HUES48 (cell line): Measurements from ENCODE around the gene UBE2D4.
"Not testable (repeated sequence)": the region's sequence is repeated elsewhere in the genome, so short reads cannot be mapped to it uniquely, and the experiment has no call there.

Source experiments
- H3K27ac ChIP-seq: one replicate; pipeline ENCODE4 v1.7.0; 2013; ENCODE audit warnings: low read depth, low read length, inconsistent platforms
- H3K27me3 ChIP-seq: 2 replicates; pipeline ENCODE4 v1.6.1; 2013; ENCODE audit warnings: mild to moderate bottlenecking, low read length; ENCODE audit not compliant: control insufficient read depth, insufficient read depth
- H3K36me3 ChIP-seq: 2 replicates; pipeline ENCODE4 v1.6.1; 2013; ENCODE audit warnings: low read length; ENCODE audit not compliant: control insufficient read depth, insufficient read depth
- H3K4me1 ChIP-seq: 2 replicates; pipeline ENCODE4 v1.6.1; 2013; ENCODE audit warnings: mild to moderate bottlenecking, low read length; ENCODE audit not compliant: control insufficient read depth, insufficient read depth
- H3K4me3 ChIP-seq: 2 replicates; pipeline ENCODE4 v1.5.1; 2013; ENCODE audit warnings: mild to moderate bottlenecking, low read depth, low read length
- H3K9ac ChIP-seq: 2 replicates; pipeline ENCODE4 v1.6.1; 2013; ENCODE audit warnings: mild to moderate bottlenecking, low read depth, low read length, moderate library complexity
- H3K9me3 ChIP-seq: 2 replicates; pipeline ENCODE4 v1.6.1; 2013; ENCODE audit warnings: low read length; ENCODE audit not compliant: control insufficient read depth, insufficient read depth

Gene UBE2D4

GRCh38 chr7:43943417-43944187 lies 17.4 kb downstream of the UBE2D4 start:
- Histone ChIP-seq H3K27ac (no peak overlapping the region), H3K4me1 (no peaks in the 10 kb centered on the region), H3K4me3 (no peak overlapping the region), H3K27me3 (no peaks in the 10 kb centered on the region), H3K9ac (no peak overlapping the region), H3K36me3 (no peaks in the 10 kb centered on the region), H3K9me3 (no peaks in the 10 kb centered on the region)

- Histone ChIP-seq H3K27me3 (no peaks in the 10 kb centered on the region), H3K9me3 (no peaks in the 10 kb centered on the region), H3K27ac (no peak overlapping the region), H3K36me3 (no peaks in the 10 kb centered on the region), H3K9ac (no peak overlapping the region), H3K4me1 (no peaks in the 10 kb centered on the region), H3K4me3 (no peak overlapping the region)
Observed at GRCh38 chr7:43944286-43944685, 18.1 kb downstream of the UBE2D4 start.

GRCh38 chr7:43952028-43952427 lies 25.8 kb downstream of the UBE2D4 start:
- Histone ChIP-seq H3K9ac (no peak overlapping the region), H3K9me3 (no peaks in the 10 kb centered on the region), H3K27me3 (no peaks in the 10 kb centered on the region), H3K36me3 (no peaks in the 10 kb centered on the region), H3K4me3 (no peak overlapping the region), H3K4me1 (no peaks in the 10 kb centered on the region), H3K27ac (no peak overlapping the region)

- H3K27me3 ChIP-seq: no peaks in the 10 kb centered on the region
- no peaks in the 10 kb centered on the region for H3K36me3 ChIP-seq
- H3K9ac ChIP-seq: no peak overlapping the region
- H3K27ac ChIP-seq: no peak overlapping the region
- no peak overlapping the region for H3K4me3 ChIP-seq
- no peaks in the 10 kb centered on the region for H3K9me3 ChIP-seq
- H3K4me1 ChIP-seq: no peaks in the 10 kb centered on the region
Observed at GRCh38 chr7:43953071-43953470, 26.8 kb downstream of the UBE2D4 start.

- Histone ChIP-seq H3K36me3 (no peaks in the 10 kb centered on the region), H3K27ac (no peak overlapping the region), H3K4me1 (no peaks in the 10 kb centered on the region), H3K4me3 (no peak overlapping the region), H3K9ac (no peak overlapping the region), H3K9me3 (no peaks in the 10 kb centered on the region), H3K27me3 (no peaks in the 10 kb centered on the region)
Observed at GRCh38 chr7:43954524-43955228, 28.4 kb downstream of the UBE2D4 start.

- Histone ChIP-seq H3K4me3 (no peak overlapping the region), H3K9ac (no peak overlapping the region), H3K27me3 (no peaks in the 10 kb centered on the region), H3K9me3 (no peaks in the 10 kb centered on the region), H3K4me1 (no peaks in the 10 kb centered on the region), H3K36me3 (no peaks in the 10 kb centered on the region), H3K27ac (no peak overlapping the region)
Observed at GRCh38 chr7:43956027-43956426, 29.8 kb downstream of the UBE2D4 start.

- Histone ChIP-seq H3K36me3 (no peaks in the 10 kb centered on the region), H3K9ac (no peak overlapping the region), H3K4me3 (no peak overlapping the region), H3K27ac (no peak overlapping the region), H3K9me3 (no peaks in the 10 kb centered on the region), H3K27me3 (no peaks in the 10 kb centered on the region), H3K4me1 (no peaks in the 10 kb centered on the region)
Observed at GRCh38 chr7:43960933-43961332, 34.7 kb downstream of the UBE2D4 start.

GRCh38 chr7:43966392-43966791 lies 40.2 kb downstream of the UBE2D4 start:
- H3K9me3 ChIP-seq, H3K9ac ChIP-seq, H3K4me1 ChIP-seq, H3K27me3 ChIP-seq, H3K27ac ChIP-seq, H3K4me3 ChIP-seq, H3K36me3 ChIP-seq: not testable (repeated sequence)

GRCh38 chr7:43968172-43969040 lies 42.2 kb downstream of the UBE2D4 start:
- H3K9me3 ChIP-seq, H3K4me3 ChIP-seq, H3K27ac ChIP-seq, H3K4me1 ChIP-seq, H3K27me3 ChIP-seq, H3K36me3 ChIP-seq, H3K9ac ChIP-seq: not testable (repeated sequence)

- H3K4me1 ChIP-seq, H3K9ac ChIP-seq, H3K27ac ChIP-seq, H3K36me3 ChIP-seq, H3K4me3 ChIP-seq, H3K27me3 ChIP-seq, H3K9me3 ChIP-seq: not testable (repeated sequence)
Observed at GRCh38 chr7:43969586-43969985, 43.4 kb downstream of the UBE2D4 start.

GRCh38 chr7:43970698-43971097 lies 44.5 kb downstream of the UBE2D4 start:
- not testable (repeated sequence) for H3K4me1 ChIP-seq, H3K4me3 ChIP-seq, H3K27ac ChIP-seq, H3K27me3 ChIP-seq, H3K36me3 ChIP-seq, H3K9ac ChIP-seq, H3K9me3 ChIP-seq
